ENCODE measurements around the gene CREB5.
A peak's percentile ranks its signal among the peaks of the same experiment; 100 is the strongest.

DNA sequence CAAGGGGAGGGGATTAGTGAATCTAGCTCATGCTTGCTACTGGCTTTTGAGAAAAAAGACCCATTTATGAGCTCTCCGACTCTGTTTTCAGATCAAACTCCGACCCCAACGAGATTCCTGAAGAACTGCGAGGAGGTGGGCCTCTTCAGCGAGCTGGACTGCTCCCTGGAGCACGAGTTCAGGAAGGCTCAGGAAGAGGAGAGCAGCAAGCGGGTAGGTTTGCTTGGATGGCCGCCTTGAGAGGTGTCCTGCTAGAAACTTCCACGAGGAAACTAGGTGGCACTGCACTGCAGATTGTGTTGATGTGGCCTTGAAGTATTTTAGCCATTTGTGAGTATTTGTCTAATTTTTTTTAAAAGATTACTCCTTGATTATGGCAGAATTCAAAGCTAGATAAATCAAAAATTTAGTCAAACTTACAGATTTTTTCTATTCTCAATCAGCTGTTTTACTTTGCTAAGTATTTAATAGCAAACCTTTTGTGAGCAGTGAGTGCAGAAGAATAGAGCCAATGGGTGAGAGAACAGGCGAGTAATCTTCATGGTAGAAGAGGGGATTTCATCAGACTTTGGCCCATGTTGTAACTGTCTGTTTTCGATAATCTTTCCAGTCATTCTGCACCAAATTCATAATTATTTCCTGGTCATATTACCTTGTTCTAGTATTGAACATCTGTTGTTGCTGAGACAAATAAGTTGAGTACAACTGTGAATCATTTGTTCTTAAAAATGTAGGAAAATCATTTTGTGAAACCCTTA lies 95.4 kb downstream of the CREB5 start:
- TF ChIP-seq, protein P1, sequence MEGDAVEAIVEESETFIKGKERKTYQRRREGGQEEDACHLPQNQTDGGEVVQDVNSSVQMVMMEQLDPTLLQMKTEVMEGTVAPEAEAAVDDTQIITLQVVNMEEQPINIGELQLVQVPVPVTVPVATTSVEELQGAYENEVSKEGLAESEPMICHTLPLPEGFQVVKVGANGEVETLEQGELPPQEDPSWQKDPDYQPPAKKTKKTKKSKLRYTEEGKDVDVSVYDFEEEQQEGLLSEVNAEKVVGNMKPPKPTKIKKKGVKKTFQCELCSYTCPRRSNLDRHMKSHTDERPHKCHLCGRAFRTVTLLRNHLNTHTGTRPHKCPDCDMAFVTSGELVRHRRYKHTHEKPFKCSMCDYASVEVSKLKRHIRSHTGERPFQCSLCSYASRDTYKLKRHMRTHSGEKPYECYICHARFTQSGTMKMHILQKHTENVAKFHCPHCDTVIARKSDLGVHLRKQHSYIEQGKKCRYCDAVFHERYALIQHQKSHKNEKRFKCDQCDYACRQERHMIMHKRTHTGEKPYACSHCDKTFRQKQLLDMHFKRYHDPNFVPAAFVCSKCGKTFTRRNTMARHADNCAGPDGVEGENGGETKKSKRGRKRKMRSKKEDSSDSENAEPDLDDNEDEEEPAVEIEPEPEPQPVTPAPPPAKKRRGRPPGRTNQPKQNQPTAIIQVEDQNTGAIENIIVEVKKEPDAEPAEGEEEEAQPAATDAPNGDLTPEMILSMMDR (IDR thresholded peaks at IDR 0.05): peak in 1 of 5 experiments; percentile 15
- TF ChIP-seq EP300 (IDR thresholded peaks at IDR 0.05) (no peak), POLR2A (IDR thresholded peaks at IDR 0.05) (no peak)
